GM12892 (cell line): ENCODE measurements around the gene GLRX3.

Source experiments
- DNase-seq: peaks from one replicate; pipeline ENCODE4 v3.0.0; 2011; ENCODE audit not compliant: insufficient read length
- FAIRE-seq: peaks from 2 replicates; lab custom pipeline; 2011; peaks lifted over from hg19 to GRCh38; lab: Jason Lieb, UNC
- POLR2A ChIP-seq: IDR thresholded peaks from 2 replicates; pipeline ENCODE4 v1.6.1; 2011; ENCODE audit warnings: low read depth, low read length, control low read depth
- POLR2AphosphoS5 ChIP-seq: IDR thresholded peaks from 2 replicates; pipeline ENCODE4 v1.6.1; 2011; ENCODE audit warnings: low read depth, low read length, control low read depth
- TAF1 ChIP-seq: IDR thresholded peaks from 2 replicates; pipeline ENCODE4 v1.6.1; 2011; ENCODE audit warnings: low read depth, mild to moderate bottlenecking, control low read depth, low read length, borderline replicate concordance

The GLRX3 gene

GRCh38 chr10:130206216-130206737, 70.1 kb downstream of the GLRX3 start:
- no peak for FAIRE-seq
- TF ChIP-seq POLR2AphosphoS5: no peak
- no peak for TF ChIP-seq TAF1
- no peak for TF ChIP-seq POLR2A
- no peak for DNase-seq

GRCh38 chr10:130207205-130207604, 71.0 kb downstream of the GLRX3 start:
- no peak for TF ChIP-seq POLR2AphosphoS5
- TF ChIP-seq TAF1: no peak
- TF ChIP-seq POLR2A: no peak
- no peak for FAIRE-seq
- DNase-seq: no peak

GRCh38 chr10:130208807-130209206, 72.6 kb downstream of the GLRX3 start:
- no peak for FAIRE-seq
- no peak for TF ChIP-seq TAF1
- no peak for TF ChIP-seq POLR2AphosphoS5
- TF ChIP-seq POLR2A: no peak
- DNase-seq: no peak

- no peak for FAIRE-seq
- no peak for TF ChIP-seq POLR2A
- TF ChIP-seq POLR2AphosphoS5: no peak
- no peak for TF ChIP-seq TAF1
- no peak for DNase-seq
Observed at GRCh38 chr10:130212746-130213145, 76.6 kb downstream of the GLRX3 start.

- DNase-seq (no peak), FAIRE-seq (no peak)
- TF ChIP-seq POLR2A (no peak), POLR2AphosphoS5 (no peak), TAF1 (no peak)
Observed at GRCh38 chr10:130213286-130214080, 77.3 kb downstream of the GLRX3 start.

GRCh38 chr10:130214431-130214830, 78.2 kb downstream of the GLRX3 start:
- DNase-seq: no peak
- no peak for FAIRE-seq
- no peak for TF ChIP-seq TAF1
- TF ChIP-seq POLR2A: no peak

- TF ChIP-seq TAF1: no peak
- no peak for FAIRE-seq
- no peak for DNase-seq
Observed at GRCh38 chr10:130215151-130215930, 79.2 kb downstream of the GLRX3 start.

- no peak for FAIRE-seq
Observed at GRCh38 chr10:130215931-130216231, 79.7 kb downstream of the GLRX3 start.

GRCh38 chr10:130218181-130218641, 82.0 kb downstream of the GLRX3 start:
- FAIRE-seq (no peak), DNase-seq (no peak)
- no peak for TF ChIP-seq POLR2A
- no peak for TF ChIP-seq TAF1
- no peak for TF ChIP-seq POLR2AphosphoS5

More at GRCh38 chr10:130215931-130216231, 79.7 kb downstream of the GLRX3 start:
- no peak for TF ChIP-seq POLR2AphosphoS5
- TF ChIP-seq POLR2A: no peak
- TF ChIP-seq TAF1: no peak
- no peak for DNase-seq

- no peak for FAIRE-seq
- no peak for DNase-seq
- TF ChIP-seq TAF1 (no peak), POLR2A (no peak), POLR2AphosphoS5 (no peak)
Observed at GRCh38 chr10:130218936-130219335, 82.7 kb downstream of the GLRX3 start.

- FAIRE-seq (no peak), DNase-seq (no peak)
- TF ChIP-seq POLR2AphosphoS5 (no peak), TAF1 (no peak), POLR2A (no peak)
Observed at GRCh38 chr10:130220251-130221185, 84.3 kb downstream of the GLRX3 start.
